H9 (cell line): ENCODE results near the gene LOXHD1. TPM values are rescaled to one million over a fixed set of nuclear protein-coding genes. Genes with fewer than 3 reads are reported as not detected.

Experiments
- DNase-seq: peaks from one replicate; pipeline ENCODE4 v3.0.0-alpha.2; 2017
- H2AFZ ChIP-seq: one replicate; pipeline ENCODE4 v1.6.1; 2013; ENCODE audit warnings: mild to moderate bottlenecking, low read length, control low read depth, moderate library complexity
- H2AK5ac ChIP-seq: 2 replicates; pipeline ENCODE4 v1.6.1; 2013; ENCODE audit warnings: low read length, control low read depth, mixed read lengths; ENCODE audit not compliant: insufficient read length
- H2BK120ac ChIP-seq: one replicate; pipeline ENCODE4 v1.6.1; 2013; ENCODE audit warnings: low read depth, mild to moderate bottlenecking, low read length, control low read depth, inconsistent platforms; ENCODE audit not compliant: poor library complexity, severe bottlenecking
- H2BK12ac ChIP-seq: 2 replicates; pipeline ENCODE4 v1.6.1; 2013; ENCODE audit warnings: low read length, control low read depth, mixed read lengths, low read depth; ENCODE audit not compliant: insufficient read length
- H2BK15ac ChIP-seq: 2 replicates; pipeline ENCODE4 v1.6.1; 2013; ENCODE audit warnings: low read depth, low read length, control low read depth
- H2BK20ac ChIP-seq: one replicate; pipeline ENCODE4 v1.6.1; 2013; ENCODE audit warnings: low read depth, mild to moderate bottlenecking, low read length, control low read depth, inconsistent platforms; ENCODE audit not compliant: poor library complexity, severe bottlenecking
- H2BK5ac ChIP-seq: 2 replicates; pipeline ENCODE4 v1.6.1; 2013; ENCODE audit warnings: low read length, control low read depth, mixed read lengths; ENCODE audit not compliant: insufficient read length
- H3K14ac ChIP-seq: 2 replicates; pipeline ENCODE4 v1.6.1; 2013; ENCODE audit warnings: low read length, control low read depth; ENCODE audit not compliant: insufficient read depth
- H3K18ac ChIP-seq: 2 replicates; pipeline ENCODE4 v1.6.1; 2013; ENCODE audit warnings: low read depth, mild to moderate bottlenecking, mixed read lengths, low read length, control low read depth; ENCODE audit not compliant: insufficient read length
- H3K23ac ChIP-seq: 2 replicates; pipeline ENCODE4 v1.6.1; 2013; ENCODE audit warnings: low read length, control low read depth, mixed read lengths, low read depth; ENCODE audit not compliant: insufficient read length
- H3K23me2 ChIP-seq: 2 replicates; pipeline ENCODE4 v1.6.1; 2013; ENCODE audit warnings: low read depth, mild to moderate bottlenecking, mixed read lengths, low read length, control low read depth; ENCODE audit not compliant: insufficient read length, poor library complexity, severe bottlenecking
- H3K27ac ChIP-seq: 2 replicates; pipeline ENCODE4 v1.5.1; 2013; ENCODE audit warnings: low read length, control low read depth, mixed read lengths, low read depth; ENCODE audit not compliant: insufficient read length
- H3K27me3 ChIP-seq: 2 replicates; pipeline ENCODE4 v1.6.1; 2013; ENCODE audit warnings: low read length, control low read depth, inconsistent platforms; ENCODE audit not compliant: insufficient read depth
- H3K4ac ChIP-seq: 2 replicates; pipeline ENCODE4 v1.6.1; 2013; ENCODE audit warnings: low read depth, mild to moderate bottlenecking, control low read depth, inconsistent platforms, low read length, moderate library complexity
- H3K4me1 ChIP-seq: 2 replicates; pipeline ENCODE4 v1.6.1; 2013; ENCODE audit warnings: low read length, control low read depth, inconsistent platforms; ENCODE audit not compliant: insufficient read depth
- H3K4me2 ChIP-seq: 2 replicates; pipeline ENCODE4 v1.6.1; 2013; ENCODE audit warnings: low read length, control low read depth, mixed read lengths; ENCODE audit not compliant: insufficient read length, insufficient read depth
- H3K56ac ChIP-seq: 2 replicates; pipeline ENCODE4 v1.6.1; 2013; ENCODE audit warnings: low read depth, mild to moderate bottlenecking, mixed read lengths, low read length, control low read depth; ENCODE audit not compliant: insufficient read length
- H3K79me1 ChIP-seq: 2 replicates; pipeline ENCODE4 v1.6.1; 2013; ENCODE audit warnings: low read depth, mild to moderate bottlenecking, moderate library complexity, low read length, control low read depth, inconsistent platforms; ENCODE audit not compliant: insufficient read depth, poor library complexity, severe bottlenecking
- H3K79me2 ChIP-seq: 2 replicates; pipeline ENCODE4 v1.6.1; 2013; ENCODE audit warnings: low read length, control low read depth, inconsistent platforms; ENCODE audit not compliant: insufficient read depth
- H3K9ac ChIP-seq: 2 replicates; pipeline ENCODE4 v1.6.1; 2013; ENCODE audit warnings: low read length, control low read depth, mixed read lengths; ENCODE audit not compliant: insufficient read length; ENCODE audit errors: extremely low read depth
- H3K9me3 ChIP-seq: one replicate; pipeline ENCODE4 v1.6.1; 2013; ENCODE audit warnings: low read depth, low read length, inconsistent platforms; ENCODE audit not compliant: control insufficient read depth
- H3T11ph ChIP-seq: one replicate; pipeline ENCODE4 v1.6.1; 2013; ENCODE audit warnings: mild to moderate bottlenecking, low read length, control low read depth, inconsistent platforms
- H4K20me1 ChIP-seq: one replicate; pipeline ENCODE4 v1.6.1; 2013; ENCODE audit not compliant: control insufficient read depth, insufficient read length, insufficient read depth
- H4K5ac ChIP-seq: 2 replicates; pipeline ENCODE4 v1.6.1; 2013; ENCODE audit warnings: low read depth, mild to moderate bottlenecking, mixed read lengths, low read length, control low read depth; ENCODE audit not compliant: insufficient read length
- H4K8ac ChIP-seq: replicated peaks from 2 replicates; pipeline ENCODE4 v1.6.1; 2013; ENCODE audit warnings: low read length, control low read depth, mixed read lengths, low read depth; ENCODE audit not compliant: insufficient read length
- H4K91ac ChIP-seq: 2 replicates; pipeline ENCODE4 v1.6.1; 2013; ENCODE audit warnings: low read depth, mild to moderate bottlenecking, moderate library complexity, mixed read lengths, low read length, control low read depth; ENCODE audit not compliant: insufficient read length
- H3K27ac Mint-ChIP-seq, 3 experiments: 2 replicates in 2 of 3; 3 replicates in 1 of 3; pipeline ENCODE4 v1.8.0; 2020 to 2021; ENCODE audit warnings: mixed read lengths in 3 of 3, mild to moderate bottlenecking in 1 of 3, moderate library complexity in 1 of 3
- H3K27me3 Mint-ChIP-seq: 2 replicates; pipeline ENCODE4 v1.8.0; 2021; ENCODE audit warnings: low read depth, mild to moderate bottlenecking, moderate library complexity, mixed read lengths
- H3K36me3 Mint-ChIP-seq, 3 experiments: 2 replicates in 2 of 3; 3 replicates in 1 of 3; pipeline ENCODE4 v1.8.0; 2020 to 2021; ENCODE audit warnings: low read depth in 3 of 3, mixed read lengths in 3 of 3; ENCODE audit not compliant: insufficient read depth in 1 of 3
- H3K4me1 Mint-ChIP-seq, 2 experiments: 2 replicates each; pipeline ENCODE4 v1.8.0; 2020; ENCODE audit warnings: mixed read lengths in 2 of 2
- H3K4me3 Mint-ChIP-seq, 2 experiments: 2 replicates in 1 of 2; 3 replicates in 1 of 2; pipeline ENCODE4 v1.8.0; 2020 to 2021; ENCODE audit warnings: mild to moderate bottlenecking in 2 of 2, mixed read lengths in 2 of 2, moderate library complexity in 1 of 2
- H3K9me3 Mint-ChIP-seq, 2 experiments: 2 replicates in 1 of 2; 3 replicates in 1 of 2; pipeline ENCODE4 v1.8.0; 2020; ENCODE audit warnings: mild to moderate bottlenecking in 2 of 2, mixed read lengths in 2 of 2, moderate library complexity in 1 of 2
- WGBS: extraction: QIAGEN DNeasy Blood & Tissue Kit; methylation state at CpG from one replicate; pipeline ENCODE4 v1.1.7; 2013; ENCODE audit warnings: missing lambda C conversion rate, low lambda C conversion rate, mixed read lengths; ENCODE audit not compliant: insufficient read length; ENCODE audit errors: extremely low coverage; 5-methylcytosine and 5-hydroxymethylcytosine counted together
- total RNA-seq: library from RNA; stranded (reverse); gene quantifications from 2 replicates; pipeline ENCODE4 v1.2.1, GENCODE V29; 2021
- TF ChIP-seq, protein P1 (sequence below): fragments of 200-600 bp; sonication (generic); conservative IDR thresholded peaks from 3 replicates; pipeline ENCODE4 v1.8.0; 2021; ENCODE audit warnings: antibody characterized with exemption, mild to moderate bottlenecking

LOXHD1 gene
- total RNA-seq, 1 experiment from 2014 or later = 0.07 TPM

DNA sequence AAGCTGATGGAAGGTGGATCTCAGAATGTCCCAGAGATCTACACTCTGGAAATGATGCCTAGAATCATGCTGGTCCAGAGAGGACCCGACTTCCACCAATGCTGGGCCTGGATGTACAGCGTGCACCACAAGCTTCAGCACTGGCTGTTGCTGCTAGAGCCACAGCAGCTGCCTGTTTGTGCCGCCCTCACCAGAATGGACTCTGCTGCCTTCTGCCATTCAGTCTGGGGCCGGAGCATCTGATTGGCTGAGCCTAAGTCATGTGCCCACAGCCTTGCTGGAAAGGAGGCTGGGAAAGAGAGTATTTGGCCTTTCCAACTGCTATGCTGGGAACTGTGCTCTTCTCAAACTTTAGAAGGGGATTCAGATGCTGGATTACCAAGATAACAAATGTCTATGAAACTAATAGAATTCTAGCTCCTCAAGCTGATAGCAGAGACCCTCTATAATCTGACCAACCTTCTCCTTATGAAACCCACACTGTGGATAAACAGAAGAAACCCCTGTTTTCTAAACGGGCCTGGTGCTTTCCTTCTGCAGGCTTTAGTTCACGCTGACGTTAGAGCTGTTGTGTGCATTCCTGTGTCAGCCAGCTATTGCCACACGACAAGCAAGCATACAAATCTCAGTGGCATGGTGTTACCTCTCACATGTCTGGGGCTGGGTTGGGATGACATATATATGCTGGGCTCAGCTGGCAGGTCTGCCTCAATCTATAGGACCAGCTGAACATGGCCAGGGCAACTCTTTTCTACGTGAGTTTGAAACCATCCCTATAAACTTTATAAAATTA lies 4.1 kb upstream of the LOXHD1 start:
- Histone ChIP-seq H3T11ph (no peak overlapping the region), H3K79me1 (no peaks in the 10 kb centered on the region), H3K4me2 (no peak overlapping the region), H2BK120ac (no peak overlapping the region), H3K79me2 (no peaks in the 10 kb centered on the region), H2AK5ac (no peak overlapping the region), H4K8ac (no peak overlapping the region), H4K20me1 (no peaks in the 10 kb centered on the region), H3K9me3 (no peaks in the 10 kb centered on the region), H3K23me2 (no peaks in the 10 kb centered on the region), H3K4me1 (no peaks in the 10 kb centered on the region), H4K91ac (no peak overlapping the region), H3K56ac (no peak overlapping the region), H3K27me3 (no peaks in the 10 kb centered on the region), H2AFZ (no peak overlapping the region), H3K14ac (no peak overlapping the region), H3K23ac (no peak overlapping the region), H3K18ac (no peak overlapping the region), H3K4ac (no peak overlapping the region), H2BK15ac (no peak overlapping the region), H3K9ac (no peak overlapping the region), H3K27ac (no peak overlapping the region), H2BK20ac (no peak overlapping the region), H2BK12ac (no peak overlapping the region), H4K5ac (no peak overlapping the region), H2BK5ac (no peak overlapping the region)
- TF ChIP-seq, protein P1, sequence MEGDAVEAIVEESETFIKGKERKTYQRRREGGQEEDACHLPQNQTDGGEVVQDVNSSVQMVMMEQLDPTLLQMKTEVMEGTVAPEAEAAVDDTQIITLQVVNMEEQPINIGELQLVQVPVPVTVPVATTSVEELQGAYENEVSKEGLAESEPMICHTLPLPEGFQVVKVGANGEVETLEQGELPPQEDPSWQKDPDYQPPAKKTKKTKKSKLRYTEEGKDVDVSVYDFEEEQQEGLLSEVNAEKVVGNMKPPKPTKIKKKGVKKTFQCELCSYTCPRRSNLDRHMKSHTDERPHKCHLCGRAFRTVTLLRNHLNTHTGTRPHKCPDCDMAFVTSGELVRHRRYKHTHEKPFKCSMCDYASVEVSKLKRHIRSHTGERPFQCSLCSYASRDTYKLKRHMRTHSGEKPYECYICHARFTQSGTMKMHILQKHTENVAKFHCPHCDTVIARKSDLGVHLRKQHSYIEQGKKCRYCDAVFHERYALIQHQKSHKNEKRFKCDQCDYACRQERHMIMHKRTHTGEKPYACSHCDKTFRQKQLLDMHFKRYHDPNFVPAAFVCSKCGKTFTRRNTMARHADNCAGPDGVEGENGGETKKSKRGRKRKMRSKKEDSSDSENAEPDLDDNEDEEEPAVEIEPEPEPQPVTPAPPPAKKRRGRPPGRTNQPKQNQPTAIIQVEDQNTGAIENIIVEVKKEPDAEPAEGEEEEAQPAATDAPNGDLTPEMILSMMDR = no peak
- H3K4me1 Mint-ChIP-seq = peaks cover 12 to 13% of the 10 kb centered on the region in 2 experiments
- peaks cover 11% of the 10 kb centered on the region in 2 experiments for H3K9me3 Mint-ChIP-seq
- H3K4me3 Mint-ChIP-seq = no peak overlapping the region
- DNase-seq = peak; percentile 81
- H3K27ac Mint-ChIP-seq = no peak overlapping the region
- WGBS = no CpG with 5 or more reads among the region's 9 CpGs
- peaks cover 6 to 10% (median 6%) of the 10 kb centered on the region in 3 experiments for H3K36me3 Mint-ChIP-seq
- H3K27me3 Mint-ChIP-seq = peaks cover 4% of the 10 kb centered on the region
